Esophagus (tissue), 2 donors: ENCODE results near the gene PLAU. TPM values are rescaled to one million over a fixed set of nuclear protein-coding genes. Genes with fewer than 3 reads are reported as not detected.

Experiments used
- H3K27ac ChIP-seq, 2 donors: one replicate each; pipeline ENCODE4 v1.5.1; 2013; ENCODE audit warnings: low read depth in 2 of 2, mild to moderate bottlenecking in 2 of 2, inconsistent platforms in 1 of 2, low read length in 1 of 2, moderate library complexity in 1 of 2
- H3K27me3 ChIP-seq, 2 donors: one replicate each; pipeline ENCODE4 v1.6.1; 2013; ENCODE audit warnings: low read length in 2 of 2, control low read depth in 1 of 2, mild to moderate bottlenecking in 1 of 2; ENCODE audit not compliant: insufficient read depth in 2 of 2, control insufficient read depth in 1 of 2
- H3K36me3 ChIP-seq, 2 donors: one replicate each; pipeline ENCODE4 v1.6.1; 2013; ENCODE audit warnings: low read length in 1 of 2; ENCODE audit not compliant: control insufficient read depth in 2 of 2, insufficient read depth in 2 of 2
- H3K4me1 ChIP-seq, 2 donors: one replicate each; pipeline ENCODE4 v1.6.1; 2013; ENCODE audit warnings: low read length in 1 of 2; ENCODE audit not compliant: control insufficient read depth in 2 of 2, insufficient read depth in 2 of 2
- H3K4me3 ChIP-seq, 2 donors: one replicate each; pipeline ENCODE4 v1.5.1; 2013; ENCODE audit warnings: low read length in 2 of 2, mild to moderate bottlenecking in 2 of 2, low read depth in 1 of 2, moderate library complexity in 1 of 2
- H3K9me3 ChIP-seq, 2 donors: one replicate each; pipeline ENCODE4 v1.6.1; 2013; ENCODE audit warnings: mild to moderate bottlenecking in 2 of 2, low read depth in 1 of 2, low read length in 1 of 2, moderate library complexity in 1 of 2; ENCODE audit not compliant: control insufficient read depth in 2 of 2, insufficient read depth in 1 of 2
- WGBS, 2 donors: extraction: QIAGEN DNeasy Blood & Tissue Kit; methylation state at CpG; one replicate each; pipeline ENCODE4 v1.1.7; 2013; 5-methylcytosine and 5-hydroxymethylcytosine counted together
- polyA plus RNA-seq, 2 donors: library from polyadenylated mRNA; stranded (reverse); fragments of 200-250 nt; gene quantifications; one replicate each; pipeline ENCODE4 v1.2.3, GENCODE V29; 2013
- donor health status: healthy with polysubstance abuse.
- donor health status: Bipolar disorder and iron deficiency.

The PLAU gene
- polyA plus RNA-seq, 2 donors: 7.0 to 13.7 TPM

DNA sequence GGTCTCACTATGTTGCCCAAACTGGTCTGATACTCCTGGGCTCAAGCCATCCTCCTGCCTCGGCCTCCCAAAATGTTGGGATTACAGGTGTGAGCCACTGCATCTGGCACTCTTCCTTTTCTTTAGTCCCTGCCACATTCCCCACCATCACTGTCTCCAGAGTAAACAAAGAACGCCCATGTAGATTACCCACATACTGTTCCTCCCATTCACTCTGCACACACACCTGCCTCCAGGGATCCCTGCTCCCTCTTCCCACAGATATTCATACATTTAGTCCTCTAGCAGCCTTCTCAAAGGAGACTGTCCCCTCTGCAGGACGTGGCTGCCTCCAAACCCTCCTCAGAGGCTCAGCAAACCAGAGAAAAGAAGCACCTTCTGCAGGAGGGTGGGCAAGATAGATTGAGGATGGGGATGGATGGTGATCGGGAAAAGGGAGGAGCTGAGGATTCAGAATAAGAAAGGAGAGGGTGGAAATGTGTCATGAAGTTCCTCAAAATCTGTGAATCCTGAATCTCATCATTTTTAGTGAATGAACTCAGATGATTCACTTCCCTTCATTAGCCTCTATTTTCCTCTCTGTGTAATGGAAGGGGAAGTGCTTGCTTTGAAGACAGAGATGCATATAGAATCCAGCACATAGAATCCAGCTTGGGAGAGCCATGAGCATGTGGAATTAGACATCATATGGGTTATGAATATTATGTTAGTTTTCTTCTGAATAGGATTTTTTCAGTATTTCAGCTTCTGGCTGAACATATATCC lies 5.5 kb upstream of the PLAU start:
- 68 to 78% methylated on average over 4 of the region's 4 CpGs for WGBS, 2 donors
- H3K36me3 ChIP-seq: no peaks in the 10 kb centered on the region
- H3K27ac ChIP-seq: peak overlapping the region in 1 of 2 donors; percentile 79

DNA sequence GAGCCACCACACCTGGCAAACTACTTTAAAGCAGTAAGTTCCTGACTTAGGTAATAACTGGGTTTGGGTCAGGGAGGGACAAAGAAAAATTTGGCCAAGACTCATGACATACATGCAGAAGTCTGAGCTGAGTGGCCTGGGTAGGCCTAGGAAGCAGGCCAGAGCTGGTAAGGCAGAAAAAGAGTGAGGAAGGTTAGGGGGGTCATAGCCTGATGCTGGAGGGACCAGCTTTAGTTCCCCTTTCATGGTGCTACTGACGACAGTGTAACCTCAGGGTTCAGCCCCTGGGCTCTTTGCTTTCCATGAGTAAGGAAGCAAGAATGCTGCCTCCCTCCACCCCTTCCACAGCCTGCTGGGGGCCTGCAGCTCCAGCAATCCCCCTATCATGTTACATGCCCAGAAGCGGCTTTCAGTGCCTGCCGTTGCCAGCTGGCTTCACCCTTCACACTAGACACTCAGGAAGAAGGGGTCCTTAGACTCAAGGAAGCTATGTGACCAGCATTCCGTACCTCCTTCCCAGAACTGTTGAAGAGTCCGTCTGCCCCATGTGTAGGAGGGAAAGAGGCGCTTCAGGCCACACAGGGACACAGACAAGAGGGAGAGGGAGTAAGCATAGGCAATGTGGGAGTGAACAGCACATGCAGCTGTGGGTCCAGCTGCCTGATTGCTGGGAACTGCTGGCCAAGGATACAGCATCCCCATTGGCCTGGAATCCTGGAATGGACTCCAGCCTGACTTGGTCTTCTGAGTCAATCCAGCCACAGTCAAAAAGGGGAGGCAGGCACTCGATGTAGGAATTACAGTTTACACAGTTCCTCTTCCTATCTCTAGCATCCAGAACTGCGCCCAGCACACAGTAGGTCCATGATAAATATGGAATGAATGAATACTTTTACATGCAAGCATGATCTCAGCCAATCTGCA lies 4.1 kb upstream of the PLAU start:
- Histone ChIP-seq H3K9me3 (no peaks in the 10 kb centered on the region), H3K36me3 (no peaks in the 10 kb centered on the region), H3K27ac (peak overlapping the region; percentile 79 to 82), H3K4me1 (peaks cover 6 to 13% of the 10 kb centered on the region in 2 donors), H3K27me3 (no peaks in the 10 kb centered on the region), H3K4me3 (no peak overlapping the region)
- WGBS, 2 donors: 56 to 63% methylated on average over 8 of the region's 8 CpGs

More for the DNA sequence above, 5.5 kb upstream of the PLAU start:
- Histone ChIP-seq H3K4me3 (no peak overlapping the region), H3K27me3 (no peaks in the 10 kb centered on the region), H3K9me3 (no peaks in the 10 kb centered on the region), H3K4me1 (peaks cover 0 to 8% of the 10 kb centered on the region in 2 donors)

DNA sequence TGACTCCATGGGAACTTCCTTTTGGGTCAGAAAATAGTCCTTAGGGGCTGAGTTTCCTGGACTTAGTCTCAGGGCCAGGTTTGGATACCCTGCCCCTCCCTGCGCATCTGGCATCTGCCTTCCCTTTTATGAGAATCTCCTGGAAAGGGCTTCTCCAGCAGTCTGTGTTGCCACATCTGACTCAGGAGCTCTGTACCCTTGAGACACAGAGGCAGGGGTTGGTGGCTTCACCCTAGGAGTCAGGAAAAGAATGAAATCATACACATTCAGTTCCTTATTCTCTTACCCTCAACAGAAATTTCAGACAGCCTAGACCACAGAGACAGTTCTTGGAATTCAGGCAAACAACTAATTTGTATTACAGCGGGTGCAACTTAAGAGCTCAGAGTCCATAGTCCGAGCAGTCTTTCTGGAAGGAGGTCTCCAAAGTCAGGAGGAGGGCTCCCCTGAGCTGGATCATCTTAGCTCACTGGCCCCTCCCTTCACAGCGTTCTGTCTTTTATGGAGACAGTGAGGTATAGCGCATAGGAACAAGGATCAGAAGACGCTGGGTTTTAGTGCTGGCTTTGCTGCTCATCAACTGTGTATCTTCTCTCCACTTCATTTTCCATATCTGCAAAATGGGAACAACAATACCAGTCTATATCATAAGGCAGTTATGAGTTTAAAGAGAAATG lies 3.0 kb upstream of the PLAU start:
- Histone ChIP-seq H3K27ac (peak overlapping the region in 1 of 2 donors; percentile 24), H3K4me3 (no peak overlapping the region), H3K4me1 (peaks cover 6 to 17% of the 10 kb centered on the region in 2 donors), H3K9me3 (no peaks in the 10 kb centered on the region), H3K36me3 (no peaks in the 10 kb centered on the region), H3K27me3 (no peaks in the 10 kb centered on the region)
- WGBS, 2 donors: 79 to 88% methylated on average over 6 of the region's 6 CpGs

DNA sequence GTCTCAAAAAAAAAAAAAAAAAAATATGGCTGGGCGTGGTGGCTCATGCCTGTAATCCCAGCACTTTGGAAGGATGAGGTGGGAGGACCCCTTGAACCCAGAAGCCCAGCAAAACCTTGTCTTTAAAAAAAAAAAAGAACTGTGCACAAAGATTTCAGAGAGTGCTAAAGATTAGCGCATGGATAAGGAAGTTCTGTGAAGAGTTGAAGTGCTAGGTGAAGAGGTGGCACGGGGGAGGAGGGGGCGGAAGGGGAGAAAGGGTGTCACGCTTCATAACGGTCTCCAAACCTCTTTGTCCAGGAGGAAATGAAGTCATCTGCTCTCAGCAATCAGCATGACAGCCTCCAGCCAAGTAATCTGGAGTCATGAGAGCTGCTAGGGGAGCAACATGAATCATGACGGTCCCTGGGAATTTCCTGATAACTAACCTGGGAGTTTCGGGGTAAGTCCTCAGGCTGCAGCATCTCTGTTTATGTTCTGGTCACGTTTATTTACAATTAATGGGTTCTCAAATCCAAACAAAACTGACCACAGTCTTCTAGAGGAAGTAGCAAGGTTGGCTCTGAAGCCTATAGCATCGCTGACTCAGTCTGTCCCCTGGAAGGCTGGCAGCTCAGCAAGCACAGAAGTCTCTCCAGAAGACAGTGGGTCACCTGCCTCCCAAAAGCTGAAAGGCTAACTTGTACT lies 1.9 kb upstream of the PLAU start:
- Histone ChIP-seq H3K9me3 (no peaks in the 10 kb centered on the region), H3K36me3 (peaks cover 0 to 7% of the 10 kb centered on the region in 2 donors), H3K4me1 (peaks cover 6 to 23% of the 10 kb centered on the region in 2 donors), H3K27me3 (no peaks in the 10 kb centered on the region), H3K4me3 (no peak overlapping the region), H3K27ac (peak overlapping the region; percentile 13 to 23)
- 37 to 38% methylated on average over 10 of the region's 10 CpGs for WGBS, 2 donors

DNA sequence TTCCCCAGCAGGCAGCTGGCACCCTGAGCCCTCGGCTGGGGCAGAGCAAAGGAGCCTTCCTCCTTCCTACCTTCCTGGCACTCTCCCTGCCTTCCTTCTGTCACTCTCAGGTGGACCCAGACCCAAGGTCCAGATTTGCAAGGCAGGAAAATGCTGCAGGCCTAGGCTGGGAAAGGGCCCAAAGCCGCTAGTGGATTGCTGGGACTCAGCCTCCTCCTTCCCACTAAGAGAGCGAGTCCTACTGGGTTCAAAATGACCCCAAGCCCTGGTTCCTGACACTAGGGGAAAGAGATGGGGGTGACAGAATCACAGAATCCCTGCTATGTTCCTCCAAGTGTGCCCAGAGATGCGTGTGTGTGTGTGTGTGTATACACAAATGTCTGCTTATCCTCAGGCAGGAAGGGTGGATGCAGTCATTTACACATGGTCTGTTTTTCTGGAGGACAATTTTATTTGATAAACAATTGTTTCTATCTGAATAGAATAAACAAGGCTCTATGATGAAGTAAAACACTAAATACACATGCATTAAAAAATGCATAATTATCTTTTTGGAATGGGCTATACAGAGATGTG lies 1.3 kb upstream of the PLAU start:
- 70 to 81% methylated on average over 4 of the region's 4 CpGs for WGBS, 2 donors
- H3K27me3 ChIP-seq: no peaks in the 10 kb centered on the region
- peaks cover 0 to 9% of the 10 kb centered on the region in 2 donors for H3K36me3 ChIP-seq
- peak overlapping the region in 1 of 2 donors; percentile 23 for H3K27ac ChIP-seq
- no peaks in the 10 kb centered on the region for H3K9me3 ChIP-seq
- H3K4me1 ChIP-seq: peaks cover 6 to 24% of the 10 kb centered on the region in 2 donors
- H3K4me3 ChIP-seq: no peak overlapping the region

DNA sequence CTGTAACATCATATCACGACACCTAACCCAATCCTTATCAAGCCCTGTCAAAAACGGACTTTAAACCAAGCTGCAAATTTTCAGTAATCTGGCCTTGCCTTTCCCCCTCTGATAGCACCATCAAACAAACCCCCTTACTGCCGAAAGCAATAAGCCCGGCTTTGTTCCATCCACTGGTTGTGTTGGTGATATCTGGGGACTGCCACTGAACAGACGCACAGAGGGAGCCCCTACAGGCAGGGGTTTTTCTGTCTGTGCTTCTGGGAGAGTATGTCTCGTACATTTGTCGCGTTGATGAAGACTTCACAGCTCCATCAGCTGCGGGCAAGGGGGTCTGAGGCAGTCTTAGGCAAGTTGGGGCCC lies 550 bp upstream of the PLAU start:
- Histone ChIP-seq H3K9me3 (no peaks in the 10 kb centered on the region), H3K27ac (peak overlapping the region; percentile 17 to 23), H3K4me3 (peak overlapping the region; percentile 63), H3K27me3 (no peaks in the 10 kb centered on the region), H3K4me1 (peaks cover 6 to 24% of the 10 kb centered on the region in 2 donors), H3K36me3 (peaks cover 0 to 13% of the 10 kb centered on the region in 2 donors)
- 26 to 34% methylated on average over 9 of the region's 9 CpGs for WGBS, 2 donors

DNA sequence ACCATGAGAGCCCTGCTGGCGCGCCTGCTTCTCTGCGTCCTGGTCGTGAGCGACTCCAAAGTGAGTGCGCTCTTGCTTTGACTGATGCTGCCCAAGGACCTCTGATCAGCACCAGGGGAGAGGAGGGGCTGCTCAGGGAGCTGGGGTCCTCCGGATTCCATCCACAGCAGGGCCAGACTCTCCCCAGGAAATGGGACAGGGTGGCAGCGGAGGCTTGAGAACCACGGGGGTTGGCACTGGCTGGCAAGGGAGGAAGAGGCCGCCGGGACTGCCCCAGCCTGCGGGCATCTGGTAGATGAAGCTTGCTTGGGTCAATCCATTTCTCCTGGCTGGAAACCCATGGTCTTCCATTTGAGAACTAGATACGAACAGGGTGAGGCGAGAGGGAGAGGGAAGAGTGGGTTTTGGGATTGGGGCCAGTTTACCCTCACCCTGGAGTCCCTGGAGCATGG lies 647 bp downstream of the PLAU start:
- H3K36me3 ChIP-seq: peaks cover 0 to 20% of the 10 kb centered on the region in 2 donors
- H3K4me1 ChIP-seq: peaks cover 6 to 27% of the 10 kb centered on the region in 2 donors
- no peaks in the 10 kb centered on the region for H3K27me3 ChIP-seq
- H3K4me3 ChIP-seq: peak overlapping the region; percentile 63
- 9 to 13% methylated on average over 14 of the region's 14 CpGs for WGBS, 2 donors
- peak overlapping the region; percentile 17 to 23 for H3K27ac ChIP-seq
- H3K9me3 ChIP-seq: no peaks in the 10 kb centered on the region

DNA sequence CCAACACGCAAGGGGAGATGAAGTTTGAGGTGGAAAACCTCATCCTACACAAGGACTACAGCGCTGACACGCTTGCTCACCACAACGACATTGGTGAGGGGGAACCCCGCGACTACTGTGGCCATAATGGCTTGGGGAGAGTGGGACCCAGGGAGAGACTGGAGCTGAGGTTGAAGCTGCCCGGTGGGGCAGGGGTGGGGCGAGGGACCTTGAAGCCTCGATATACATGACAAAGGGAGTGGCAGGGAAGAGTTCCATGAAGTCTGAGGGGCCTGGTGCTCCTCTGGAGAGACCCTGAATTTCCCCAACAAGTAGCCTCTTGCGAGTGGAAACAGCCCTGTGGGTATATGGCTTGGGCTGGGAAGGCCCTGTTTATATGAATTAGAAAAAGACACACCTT lies 3.1 kb downstream of the PLAU start:
- Histone ChIP-seq H3K36me3 (peaks cover 0 to 21% of the 10 kb centered on the region in 2 donors), H3K27ac (no peak overlapping the region), H3K4me1 (peaks cover 6 to 28% of the 10 kb centered on the region in 2 donors), H3K9me3 (no peaks in the 10 kb centered on the region), H3K27me3 (no peaks in the 10 kb centered on the region), H3K4me3 (no peak overlapping the region)
- WGBS, 2 donors: 79 to 80% methylated on average over 10 of the region's 10 CpGs
